Stimulated activated CD8-positive, alpha-beta memory T cell treated with anti-CD3 and anti-CD28 coated beads, Interleukin-15, amount 100 ng/mL, for 4 hours (primary cell): Measurements from ENCODE around the gene CNGB1.
"Not testable (repeated sequence)": the region's sequence is repeated elsewhere in the genome, so short reads cannot be mapped to it uniquely, and the experiment has no call there.

Experiments
- DNase-seq, 2 donors: peaks; one replicate each; pipeline ENCODE4 v3.0.0-alpha.2; 2020; ENCODE audit warnings: low read depth in 2 of 2

Gene CNGB1

DNA sequence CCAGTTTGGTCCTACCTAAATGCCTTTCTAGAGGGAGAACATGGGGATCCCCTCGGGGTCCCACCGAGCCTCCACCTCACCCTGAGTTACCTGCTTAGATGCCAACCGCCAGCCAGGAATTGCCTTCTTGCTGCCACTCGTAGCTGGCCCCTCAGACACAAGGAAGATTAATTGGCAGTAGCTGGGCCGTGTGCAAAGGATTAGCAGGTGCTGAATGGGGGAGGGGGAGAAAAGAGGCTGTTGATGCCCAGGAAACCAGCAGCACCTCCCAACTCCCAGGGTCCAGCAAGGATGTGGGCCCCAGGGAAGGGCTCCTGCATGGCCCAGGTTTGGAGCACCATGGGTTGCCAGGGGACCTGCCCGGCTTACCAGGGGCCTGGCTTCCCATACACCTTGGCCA lies at the start of gene CNGB1:
Gene CNGB1 (minus strand): TSS at position 159 of the 400 bp plus-strand sequence. CDS start 3,842 bp downstream, outside the sequence.
- no peak for DNase-seq

DNA sequence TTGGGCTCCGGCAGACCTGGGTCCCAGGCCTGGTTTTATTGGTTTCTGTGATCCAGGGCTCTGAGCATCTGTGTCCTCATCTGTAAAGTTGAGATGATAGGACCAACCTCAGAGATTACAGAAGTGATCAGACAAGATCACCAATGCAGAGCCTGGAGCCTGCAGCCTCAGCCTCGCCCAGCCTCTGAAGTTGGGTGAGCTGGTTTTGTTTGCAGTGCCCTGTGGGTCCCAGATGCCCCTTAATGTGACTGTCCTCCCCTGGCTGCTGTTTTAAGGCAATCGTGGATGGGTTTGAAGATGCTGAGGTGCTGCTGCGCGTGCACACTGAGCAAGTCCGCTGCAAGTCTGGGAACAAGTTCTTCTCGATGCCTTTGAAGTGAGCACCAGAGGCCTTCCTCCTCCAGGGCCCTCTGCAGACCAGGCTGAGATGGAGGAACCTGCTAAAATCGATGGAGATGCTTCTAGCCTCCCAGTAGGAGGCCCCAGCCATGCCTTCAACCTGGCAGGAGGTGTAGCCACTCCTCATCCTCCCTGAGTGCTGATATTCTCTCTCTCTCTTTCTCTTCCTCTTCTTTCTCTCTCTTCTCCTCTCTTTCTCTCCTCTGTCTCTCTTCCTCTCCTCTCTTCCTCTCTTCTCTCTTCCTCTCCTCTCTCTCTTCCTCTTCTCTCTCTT lies 49.1 kb upstream of the CNGB1 start:
- DNase-seq = no peak

DNA sequence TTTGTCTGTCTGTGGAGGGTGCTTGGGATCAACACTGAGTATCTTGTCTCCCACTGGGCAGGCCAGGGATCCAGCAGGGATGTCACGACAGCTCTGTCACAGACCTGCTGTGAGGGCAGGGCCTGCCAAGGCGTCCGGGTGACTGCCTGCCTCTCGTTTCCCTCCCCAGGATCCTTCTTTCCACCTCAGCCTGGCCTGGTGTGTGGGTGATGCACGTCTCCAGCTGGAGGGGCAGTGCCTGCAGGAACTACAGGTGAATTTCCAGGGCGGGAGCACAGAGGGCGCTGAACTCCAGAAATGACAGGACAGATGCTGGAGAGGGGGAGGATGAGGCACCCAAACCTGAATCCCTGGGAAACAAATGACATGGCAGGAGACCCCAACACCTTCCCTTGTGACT lies 47.9 kb upstream of the CNGB1 start:
- no peak for DNase-seq

DNA sequence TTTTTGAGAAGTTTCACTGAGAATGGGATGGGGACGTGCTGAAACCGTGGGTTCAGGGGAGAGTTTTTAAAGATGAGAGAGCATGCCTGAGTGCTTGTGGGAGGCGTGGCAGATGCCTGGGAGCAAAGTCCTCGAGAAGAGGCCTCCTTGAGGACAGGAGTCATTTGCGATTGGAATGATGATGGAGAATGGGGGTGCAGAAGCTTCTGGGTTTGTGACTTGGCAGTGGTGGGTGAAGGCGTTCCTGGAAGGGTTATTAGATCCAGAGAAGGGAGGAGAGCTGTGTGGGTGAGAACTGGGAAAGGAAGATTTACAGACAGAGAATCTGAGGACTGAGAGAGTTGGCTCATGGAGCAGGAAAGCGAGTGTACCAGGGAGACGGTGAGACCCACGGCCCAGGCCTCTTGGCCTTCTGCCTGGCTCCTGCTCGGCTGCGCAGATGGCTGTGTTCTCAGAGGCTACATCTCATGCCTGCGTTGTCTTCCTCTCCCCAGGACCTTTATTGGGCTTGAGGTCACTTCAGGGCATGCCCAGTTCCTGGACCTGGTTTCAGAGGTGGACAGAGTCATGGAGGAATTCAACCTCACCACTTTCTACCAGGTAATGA lies 46.0 kb upstream of the CNGB1 start:
- no peak for DNase-seq

GRCh38 chr16:58013201-58013956 lies 42.5 kb upstream of the CNGB1 start:
- DNase-seq = no peak

- DNase-seq = no peak
Measured at GRCh38 chr16:58012481-58012880, 41.6 kb upstream of the CNGB1 start.

GRCh38 chr16:58011652-58012051 lies 40.7 kb upstream of the CNGB1 start:
- no peak for DNase-seq

DNA sequence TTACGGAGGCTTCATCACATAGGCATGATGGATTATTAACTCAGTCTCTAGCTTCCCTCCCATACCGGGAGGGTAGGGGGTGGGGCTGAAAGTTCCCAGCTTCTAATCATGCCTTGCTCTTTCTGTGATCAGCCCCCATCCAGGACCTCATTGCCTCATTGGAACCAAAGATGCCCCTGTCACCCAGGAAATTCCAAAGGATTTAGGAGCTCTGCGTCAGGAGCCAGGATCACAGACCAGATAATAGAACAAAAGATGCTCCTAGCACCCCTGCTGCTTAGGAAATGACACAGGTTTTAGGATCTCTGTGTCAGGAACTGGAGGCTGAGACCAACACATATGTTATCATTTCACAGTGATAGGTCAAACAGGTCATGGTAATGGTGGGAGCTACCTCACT lies 40.0 kb upstream of the CNGB1 start:
- no peak for DNase-seq

DNA sequence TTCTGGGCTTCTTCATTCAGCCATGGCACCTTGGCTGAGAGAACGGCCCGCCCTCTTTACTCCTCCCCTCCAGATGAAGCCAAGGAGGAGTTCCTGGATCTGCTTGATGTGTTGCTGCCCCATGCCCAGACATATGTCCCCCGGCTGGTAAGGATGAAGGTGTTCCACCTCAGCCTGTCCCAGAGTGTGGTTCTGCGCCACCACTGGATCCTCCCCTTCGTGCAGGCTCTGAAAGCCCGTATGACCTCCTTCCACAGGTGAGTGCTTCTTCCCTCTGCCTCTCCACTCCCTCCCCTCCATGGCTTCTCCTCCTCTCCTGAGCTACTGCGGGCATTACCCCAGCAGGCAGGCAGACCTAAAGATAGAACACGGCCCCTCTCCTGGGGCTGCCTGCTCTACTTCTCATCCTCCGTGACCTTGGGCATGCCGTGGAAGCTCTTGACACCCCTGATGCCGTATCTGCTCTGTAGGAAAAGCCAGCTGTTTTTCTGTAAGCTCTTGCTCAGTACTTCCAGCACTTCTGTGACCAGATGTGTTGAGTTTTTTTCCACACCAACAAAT lies 39.0 kb upstream of the CNGB1 start:
- DNase-seq = no peak

DNA sequence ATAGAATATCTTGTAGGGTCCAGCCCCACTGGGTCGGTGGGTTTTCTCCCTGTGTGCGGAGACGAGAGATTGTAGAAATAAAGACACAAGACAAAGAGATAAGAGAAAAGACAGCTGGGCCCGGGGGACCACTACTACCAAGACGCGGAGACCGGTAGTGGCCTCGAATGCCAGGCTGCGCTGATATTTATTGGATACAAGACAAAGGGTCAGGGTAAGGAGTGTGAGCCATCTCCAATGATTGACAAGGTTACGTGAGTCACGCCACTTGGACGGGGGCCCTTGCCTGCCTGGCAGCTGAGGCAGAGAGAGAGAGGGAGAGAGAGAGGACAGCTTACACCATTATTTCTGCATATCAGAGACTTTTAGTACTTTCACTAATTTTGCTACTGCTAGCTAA lies 33.8 kb upstream of the CNGB1 start:
- DNase-seq = not testable (repeated sequence)

DNA sequence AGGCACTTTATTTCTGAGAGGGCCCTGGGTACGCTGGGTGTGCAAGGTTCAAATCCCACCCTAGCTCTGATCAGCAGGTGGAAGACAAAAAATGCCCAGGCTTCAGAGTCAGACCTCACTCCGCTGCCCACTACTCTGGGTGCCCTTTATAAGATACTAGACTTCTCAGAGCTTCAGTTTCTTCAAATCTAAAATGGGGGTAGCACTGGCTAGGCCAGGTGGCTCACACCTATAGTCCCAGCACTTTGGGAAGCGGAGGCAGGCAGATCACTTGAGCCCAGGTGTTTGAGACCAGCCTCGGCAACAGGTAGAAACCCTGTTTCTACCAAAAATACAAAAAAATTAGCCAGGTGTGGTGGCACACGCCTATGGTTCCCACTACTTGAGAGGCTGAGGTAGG lies 32.0 kb upstream of the CNGB1 start:
- DNase-seq = no peak

- DNase-seq = no peak
Measured at GRCh38 chr16:58002416-58002800, 31.5 kb upstream of the CNGB1 start.

- DNase-seq = no peak
Measured at GRCh38 chr16:58001781-58002415, 31.0 kb upstream of the CNGB1 start.

DNA sequence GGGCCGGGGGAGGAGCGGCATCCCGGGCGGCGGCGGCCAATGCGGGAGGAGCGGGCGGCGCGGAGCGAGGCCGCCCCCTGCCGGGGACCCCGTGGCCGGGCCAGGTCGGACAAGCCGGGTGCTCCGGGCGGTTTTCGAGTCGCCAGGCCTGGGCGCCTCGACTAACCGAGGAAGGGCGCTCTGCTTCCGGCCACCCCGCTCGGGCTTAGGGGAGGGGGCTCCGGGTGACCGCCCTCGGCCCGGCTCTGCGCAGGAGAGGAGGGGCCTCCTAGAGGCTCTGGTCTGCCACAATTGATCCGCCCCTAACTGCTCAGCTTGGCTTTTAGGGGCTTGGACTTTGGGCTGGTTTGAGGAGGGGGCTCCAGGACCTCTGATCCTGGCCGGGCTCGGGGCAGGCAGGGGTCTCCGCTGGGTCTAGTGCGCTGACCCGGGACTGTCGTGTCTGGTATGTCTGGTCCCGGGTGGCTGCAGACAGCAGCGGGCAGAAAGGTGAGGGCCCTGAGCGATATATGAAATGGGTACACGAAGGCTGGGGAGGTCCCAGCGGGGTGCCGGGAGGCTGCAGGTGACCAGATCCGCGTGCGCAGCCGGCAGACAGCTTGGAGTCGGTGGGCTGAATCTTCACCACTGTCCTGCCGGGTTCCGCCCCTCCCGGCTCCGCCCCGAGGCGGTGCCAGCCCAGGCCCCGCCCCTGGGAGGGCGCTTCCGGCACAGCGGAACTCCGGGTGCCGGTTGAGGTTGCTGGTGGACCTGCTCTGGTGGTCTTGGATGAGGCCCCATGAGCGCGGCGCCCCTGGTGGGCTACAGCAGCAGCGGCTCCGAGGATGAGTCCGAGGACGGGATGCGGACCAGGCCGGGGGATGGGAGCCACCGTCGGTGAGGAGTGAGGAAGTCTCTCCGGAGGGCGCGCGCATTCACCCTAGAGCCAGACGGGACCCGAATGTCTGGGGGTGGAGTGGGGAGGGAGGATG lies 30.1 kb upstream of the CNGB1 start, which contains the start of gene USB1:
Gene USB1 (plus strand): TSS at position 702 of the 971 bp plus-strand sequence. CDS start 77 bp downstream, at position 779.
- DNase-seq = peak; percentile 51 to 70

- no peak for DNase-seq
Measured at GRCh38 chr16:57999971-58000705, 29.2 kb upstream of the CNGB1 start, which contains the start of gene ZNF319. TSS of gene ZNF319 (minus strand) at chr16:58000672. CDS start at chr16:57998265, 2,407 bp downstream.

- no peak for DNase-seq
Measured at GRCh38 chr16:57999366-57999970, 28.5 kb upstream of the CNGB1 start.

GRCh38 chr16:57998992-57999365 lies 28.1 kb upstream of the CNGB1 start:
- DNase-seq = no peak

- DNase-seq = peak in 1 of 2 donors; percentile 29
Measured at GRCh38 chr16:57998486-57998885, 27.6 kb upstream of the CNGB1 start.

GRCh38 chr16:57997528-57998265 lies 26.8 kb upstream of the CNGB1 start:
- DNase-seq = no peak
